ENCODE measurements around the gene NCF2. TPM values are rescaled to one million over a fixed set of nuclear protein-coding genes. Genes with fewer than 3 reads are reported as not detected.

The NCF2 gene
- total RNA-seq, 1 donor from 2014 or later: 144 TPM

- no peak for TF ChIP-seq CTCF (IDR thresholded peaks at IDR 0.05)
- no peaks in the 10 kb centered on the region for H3K36me3 ChIP-seq
- H3K27me3 ChIP-seq: no peaks in the 10 kb centered on the region
- DNase-seq (no peak), ATAC-seq (peak; percentile 45)
- intact Hi-C loops (cut with DNase I): no loop called here
- H3K27ac ChIP-seq: peak overlapping the region; percentile 80
- H3K4me1 ChIP-seq: peaks cover 4% of the 10 kb centered on the region
- no peaks in the 10 kb centered on the region for H3K9me3 ChIP-seq
- H3K4me3 ChIP-seq: peak overlapping the region; percentile 41
Observed at GRCh38 chr1:183588827-183589226, 1.4 kb downstream of the NCF2 start.

- Histone ChIP-seq H3K4me1 (peaks cover 4% of the 10 kb centered on the region), H3K9me3 (no peaks in the 10 kb centered on the region), H3K4me3 (no peak overlapping the region), H3K27me3 (no peaks in the 10 kb centered on the region), H3K36me3 (no peaks in the 10 kb centered on the region), H3K27ac (peak overlapping the region; percentile 24)
- ATAC-seq: no peak
- intact Hi-C loops (cut with DNase I): no loop called here
- TF ChIP-seq CTCF (IDR thresholded peaks at IDR 0.05): no peak
- no peak for DNase-seq
Observed at GRCh38 chr1:183586926-183587325, 3.3 kb downstream of the NCF2 start.

DNA sequence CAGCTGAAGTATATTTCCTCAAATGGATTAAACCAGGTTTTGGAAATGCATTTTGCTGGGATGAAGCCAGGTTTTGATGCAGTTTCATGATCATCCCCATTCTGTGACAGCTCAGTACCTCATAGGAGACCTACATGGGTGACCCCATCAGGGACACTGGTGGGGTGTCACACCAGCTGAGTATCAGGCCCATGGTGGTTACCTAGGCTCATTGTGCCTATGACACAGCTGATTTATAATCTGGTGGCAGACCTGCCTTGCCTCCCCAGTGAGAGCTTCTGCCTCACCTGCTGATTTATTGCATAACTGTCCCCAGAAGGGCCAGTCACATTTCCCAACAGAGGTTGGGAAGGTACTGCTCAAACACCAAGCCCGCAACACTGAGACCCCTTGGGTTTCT is 3.8 kb downstream of the NCF2 start:
- Histone ChIP-seq H3K9me3 (no peaks in the 10 kb centered on the region), H3K27me3 (no peaks in the 10 kb centered on the region), H3K36me3 (no peaks in the 10 kb centered on the region), H3K27ac (no peak overlapping the region), H3K4me3 (no peak overlapping the region), H3K4me1 (peaks cover 2% of the 10 kb centered on the region)
- intact Hi-C loops (cut with DNase I): no loop called here
- no peak for DNase-seq
- TF ChIP-seq CTCF (IDR thresholded peaks at IDR 0.05): no peak
- ATAC-seq: no peak

GRCh38 chr1:183585038-183585437 is 5.2 kb downstream of the NCF2 start:
- H3K9me3 ChIP-seq: no peaks in the 10 kb centered on the region
- H3K36me3 ChIP-seq: no peaks in the 10 kb centered on the region
- ATAC-seq: no peak
- DNase-seq: no peak
- no peaks in the 10 kb centered on the region for H3K4me1 ChIP-seq
- H3K27me3 ChIP-seq: no peaks in the 10 kb centered on the region
- no peak for TF ChIP-seq CTCF (IDR thresholded peaks at IDR 0.05)
- intact Hi-C loops (cut with DNase I): no loop called here
- no peak overlapping the region for H3K27ac ChIP-seq
- H3K4me3 ChIP-seq: no peak overlapping the region

- H3K9me3 ChIP-seq: no peaks in the 10 kb centered on the region
- no peak overlapping the region for H3K4me3 ChIP-seq
- H3K4me1 ChIP-seq: peaks cover 6% of the 10 kb centered on the region
- no peaks in the 10 kb centered on the region for H3K36me3 ChIP-seq
- H3K27ac ChIP-seq: no peak overlapping the region
- TF ChIP-seq CTCF (IDR thresholded peaks at IDR 0.05): no peak
- H3K27me3 ChIP-seq: no peaks in the 10 kb centered on the region
- no peak for ATAC-seq
- DNase-seq: no peak
- intact Hi-C loops (cut with DNase I): no loop called here
Observed at GRCh38 chr1:183584147-183584546, 6.1 kb downstream of the NCF2 start.

- H3K9me3 ChIP-seq: no peaks in the 10 kb centered on the region
- intact Hi-C loops (cut with DNase I): no loop called here
- no peaks in the 10 kb centered on the region for H3K27me3 ChIP-seq
- DNase-seq (peak; percentile 81), ATAC-seq (peak; percentile 81)
- peaks cover 12% of the 10 kb centered on the region for H3K4me1 ChIP-seq
- TF ChIP-seq CTCF (IDR thresholded peaks at IDR 0.05): no peak
- H3K27ac ChIP-seq: peak overlapping the region; percentile 68
- no peak overlapping the region for H3K4me3 ChIP-seq
- no peaks in the 10 kb centered on the region for H3K36me3 ChIP-seq
Observed at GRCh38 chr1:183583466-183583865, 6.8 kb downstream of the NCF2 start.

All from upper lobe of right lung (tissue), 1 donor.